OCI-LY1 (cell line): Measurements from ENCODE around the gene LY86.

ENCODE experiments used
- H2AFZ ChIP-seq: fragments of 200-600 bp; sonication (generic), shearing (Covaris generic); 2 replicates; pipeline ENCODE4 v1.6.0; 2014; ENCODE audit warnings: antibody characterized with exemption, mild to moderate bottlenecking, low read length
- H3F3A ChIP-seq: fragments of 200-600 bp; sonication (generic), shearing (Covaris generic); 2 replicates; pipeline ENCODE4 v1.6.0; 2014; ENCODE audit warnings: mild to moderate bottlenecking, antibody characterized with exemption, low read length, moderate library complexity; ENCODE audit not compliant: insufficient read depth
- H3K27ac ChIP-seq: fragments of 200-600 bp; sonication (generic); 2 replicates; pipeline ENCODE4 v1.5.1; 2014; ENCODE audit warnings: low read length, mixed run types, mild to moderate bottlenecking, low read depth; ENCODE audit not compliant: poor library complexity, severe bottlenecking
- H3K27me3 ChIP-seq: fragments of 200-600 bp; sonication (generic); 2 replicates; pipeline ENCODE4 v1.6.0; 2014; ENCODE audit warnings: antibody characterized with exemption, mild to moderate bottlenecking, low read length, moderate library complexity; ENCODE audit not compliant: insufficient read depth
- H3K36me3 ChIP-seq: fragments of 200-600 bp; sonication (generic); 2 replicates; pipeline ENCODE4 v1.6.1; 2014; ENCODE audit warnings: mild to moderate bottlenecking, antibody characterized with exemption, low read length, moderate library complexity, mixed read lengths; ENCODE audit not compliant: insufficient read depth
- H3K4me1 ChIP-seq: fragments of 200-600 bp; sonication (generic); 2 replicates; pipeline ENCODE4 v1.5.1; 2014; ENCODE audit warnings: mild to moderate bottlenecking, low read length, moderate library complexity; ENCODE audit not compliant: insufficient read depth, severe bottlenecking
- H3K4me2 ChIP-seq: fragments of 200-600 bp; sonication (generic), shearing (Covaris generic); 2 replicates; pipeline ENCODE4 v1.6.1; 2014; ENCODE audit warnings: low read length
- H3K4me3 ChIP-seq: fragments of 200-600 bp; sonication (generic); 2 replicates; pipeline ENCODE4 v1.5.1; 2014; ENCODE audit warnings: low read length, low read depth, mild to moderate bottlenecking, mixed read lengths; ENCODE audit not compliant: poor library complexity, severe bottlenecking
- H3K79me2 ChIP-seq: fragments of 200-600 bp; shearing (Covaris generic); 2 replicates; pipeline ENCODE4 v1.6.1; 2016; ENCODE audit warnings: mixed run types, low read length, mixed read lengths; ENCODE audit not compliant: insufficient read depth
- H3K9ac ChIP-seq: fragments of 200-600 bp; sonication (generic), shearing (Covaris generic); 2 replicates; pipeline ENCODE4 v1.6.1; 2014; ENCODE audit warnings: mild to moderate bottlenecking, low read length, mixed read lengths
- H3K9me2 ChIP-seq: fragments of 200-600 bp; sonication (generic), shearing (Covaris generic); 2 replicates; pipeline ENCODE4 v1.6.1; 2014; ENCODE audit warnings: low read depth, mild to moderate bottlenecking, low read length, mixed read lengths
- H3K9me3 ChIP-seq: fragments of 200-600 bp; shearing (Covaris generic); 2 replicates; pipeline ENCODE4 v1.6.1; 2014; ENCODE audit warnings: low read length, mixed read lengths
- H4K20me1 ChIP-seq: fragments of 200-600 bp; sonication (generic), shearing (Covaris generic); 2 replicates; pipeline ENCODE4 v1.6.0; 2016; ENCODE audit warnings: mild to moderate bottlenecking, low read length; ENCODE audit not compliant: insufficient read depth
- CTCF ChIP-seq: fragments of 200-600 bp; sonication (generic), shearing (Covaris generic); IDR thresholded peaks from 2 replicates; pipeline ENCODE4 v1.5.1; 2017; ENCODE audit warnings: mild to moderate bottlenecking, antibody characterized with exemption, low read length, moderate library complexity, mixed read lengths
- EZH2 ChIP-seq: fragments of 200-600 bp; sonication (generic), shearing (Covaris generic); IDR thresholded peaks from 2 replicates; pipeline ENCODE4 v1.8.0; 2017; ENCODE audit warnings: borderline replicate concordance, mixed run types, mild to moderate bottlenecking, antibody characterized with exemption, low read length, moderate library complexity, mixed read lengths

Gene LY86

DNA sequence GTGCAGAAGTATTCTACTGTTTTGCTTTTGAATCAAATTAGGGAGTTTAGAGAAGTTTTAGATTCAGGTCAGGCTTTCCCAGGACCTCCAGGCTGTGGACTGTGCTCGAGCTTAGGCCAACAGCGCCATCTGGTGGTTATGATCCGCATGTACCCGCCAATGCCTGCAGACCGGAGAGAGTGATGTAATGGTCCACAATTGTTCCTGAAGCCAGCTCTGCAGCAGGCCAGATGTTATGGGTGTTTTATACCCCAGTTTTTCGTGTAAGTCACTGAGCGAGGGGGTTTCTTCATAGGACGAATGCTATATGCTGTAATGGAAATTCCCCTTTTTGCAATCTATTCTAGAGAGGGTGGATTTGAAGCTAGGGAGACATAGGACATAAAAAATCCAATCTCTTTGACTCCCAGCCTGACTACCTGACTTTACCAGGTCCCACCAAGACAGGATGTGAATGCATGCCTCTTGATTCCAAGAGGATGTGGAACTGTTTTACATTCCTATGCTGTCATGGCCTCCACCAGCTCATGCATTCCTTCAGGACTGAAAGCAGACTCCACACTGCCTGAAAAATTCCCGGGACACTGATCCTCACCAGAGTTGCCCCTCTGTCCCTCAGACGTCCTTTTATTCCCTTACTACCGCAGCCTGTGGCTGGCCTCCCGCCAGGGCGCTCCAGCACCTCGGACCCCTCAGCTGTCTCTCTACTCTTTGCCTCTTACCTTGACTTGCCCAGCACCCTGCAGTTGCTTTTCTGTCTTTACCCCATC lies 41.2 kb upstream of the LY86 start:
- Histone ChIP-seq H3K9ac (peak overlapping the region; percentile 32; the same call in 1 of the 2 replicates), H3K4me2 (peak overlapping the region; percentile 82), H3K4me3 (peak overlapping the region; percentile 57), H3K36me3 (no peaks in the 10 kb centered on the region; the same call in 1 of the 2 replicates), H3K9me3 (no peaks in the 10 kb centered on the region), H3K4me1 (peaks cover 29% of the 10 kb centered on the region), H4K20me1 (no peaks in the 10 kb centered on the region), H3K27me3 (peaks cover 12% of the 10 kb centered on the region; the same call in 1 of the 2 replicates), H3K9me2 (no peaks in the 10 kb centered on the region), H3K79me2 (no peaks in the 10 kb centered on the region), H3F3A (no peaks in the 10 kb centered on the region), H3K27ac (no peak overlapping the region), H2AFZ (no peak overlapping the region)
- peak; percentile 96 for TF ChIP-seq CTCF
- no peak for TF ChIP-seq EZH2

GRCh38 chr6:6556161-6556737 lies 32.3 kb upstream of the LY86 start:
- no peak overlapping the region for H3K9ac ChIP-seq
- H2AFZ ChIP-seq = no peak overlapping the region
- no peaks in the 10 kb centered on the region for H3K9me2 ChIP-seq
- no peaks in the 10 kb centered on the region for H3K36me3 ChIP-seq
- H3K4me2 ChIP-seq = no peak overlapping the region
- TF ChIP-seq CTCF (no peak), EZH2 (no peak)
- H3K4me1 ChIP-seq = no peaks in the 10 kb centered on the region
- no peaks in the 10 kb centered on the region for H3K9me3 ChIP-seq
- no peaks in the 10 kb centered on the region for H3K79me2 ChIP-seq
- no peaks in the 10 kb centered on the region for H4K20me1 ChIP-seq
- no peaks in the 10 kb centered on the region for H3K27me3 ChIP-seq
- no peak overlapping the region for H3K27ac ChIP-seq
- H3K4me3 ChIP-seq = no peak overlapping the region
- no peaks in the 10 kb centered on the region for H3F3A ChIP-seq

DNA sequence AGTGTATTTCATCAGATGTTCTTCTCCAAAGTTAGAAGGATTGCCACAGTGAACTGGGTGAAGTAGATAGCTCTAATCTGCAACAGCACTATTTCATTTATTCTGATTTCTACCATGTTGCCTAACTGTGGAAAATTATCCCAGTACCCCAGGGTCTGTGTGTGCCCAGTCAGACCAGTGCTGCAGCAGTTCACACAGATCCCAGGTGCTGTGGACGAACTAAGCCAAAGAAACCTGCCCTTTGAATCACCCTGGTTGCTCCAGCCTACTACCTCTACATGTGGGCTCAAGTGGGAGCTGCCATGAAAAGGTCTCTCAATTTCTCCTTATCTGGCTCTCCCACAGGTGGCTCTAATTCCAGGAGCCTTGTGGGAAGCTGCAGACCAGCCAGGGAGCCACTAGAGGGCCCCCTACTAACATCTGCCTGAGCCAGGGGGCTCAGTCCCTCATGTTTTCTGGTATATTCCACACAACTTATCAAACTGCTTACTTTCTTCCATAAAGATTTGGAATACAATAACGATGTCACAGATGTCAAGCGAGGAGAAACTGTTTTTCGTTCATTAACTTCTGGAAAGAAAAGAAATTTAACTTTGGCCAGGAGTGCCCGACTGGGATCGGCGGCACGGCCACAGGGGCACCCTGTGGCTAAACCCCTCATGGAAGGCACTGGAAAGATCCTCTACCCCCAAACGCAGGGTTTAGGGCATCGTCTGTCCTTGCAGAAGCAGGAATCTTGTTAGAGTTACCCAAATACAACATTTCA lies 31.6 kb upstream of the LY86 start:
- Histone ChIP-seq H4K20me1 (no peaks in the 10 kb centered on the region), H3K9ac (no peak overlapping the region), H3K36me3 (no peaks in the 10 kb centered on the region), H3K4me3 (no peak overlapping the region), H2AFZ (no peak overlapping the region), H3K4me2 (no peak overlapping the region), H3K79me2 (no peaks in the 10 kb centered on the region), H3K27ac (no peak overlapping the region), H3F3A (no peaks in the 10 kb centered on the region), H3K4me1 (no peaks in the 10 kb centered on the region), H3K9me3 (no peaks in the 10 kb centered on the region), H3K9me2 (no peaks in the 10 kb centered on the region), H3K27me3 (no peaks in the 10 kb centered on the region)
- TF ChIP-seq CTCF = peak; percentile 97
- TF ChIP-seq EZH2 = no peak
